ENCODE data around the gene VGF.

DNA sequence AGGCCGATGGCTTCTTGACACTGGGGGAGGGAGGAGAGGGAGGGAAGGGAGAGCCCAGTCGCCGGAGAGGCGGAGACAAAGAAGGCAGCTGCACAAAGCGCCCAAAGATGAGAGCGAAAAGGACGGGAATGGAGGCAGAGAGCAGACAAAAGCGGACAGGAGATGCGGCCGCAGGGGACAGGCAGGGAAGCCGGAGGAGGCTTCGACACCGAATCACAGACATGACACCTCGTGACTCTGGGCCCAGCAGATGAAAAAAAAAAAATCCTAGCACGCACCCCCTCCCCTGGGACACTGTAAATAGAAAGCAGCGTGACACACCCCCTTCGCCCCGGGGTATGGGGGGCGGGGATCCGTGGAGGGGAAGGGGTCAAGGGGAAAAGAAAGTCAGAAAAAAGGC lies 13.7 kb upstream of the VGF start:
- TF ChIP-seq, protein P1, sequence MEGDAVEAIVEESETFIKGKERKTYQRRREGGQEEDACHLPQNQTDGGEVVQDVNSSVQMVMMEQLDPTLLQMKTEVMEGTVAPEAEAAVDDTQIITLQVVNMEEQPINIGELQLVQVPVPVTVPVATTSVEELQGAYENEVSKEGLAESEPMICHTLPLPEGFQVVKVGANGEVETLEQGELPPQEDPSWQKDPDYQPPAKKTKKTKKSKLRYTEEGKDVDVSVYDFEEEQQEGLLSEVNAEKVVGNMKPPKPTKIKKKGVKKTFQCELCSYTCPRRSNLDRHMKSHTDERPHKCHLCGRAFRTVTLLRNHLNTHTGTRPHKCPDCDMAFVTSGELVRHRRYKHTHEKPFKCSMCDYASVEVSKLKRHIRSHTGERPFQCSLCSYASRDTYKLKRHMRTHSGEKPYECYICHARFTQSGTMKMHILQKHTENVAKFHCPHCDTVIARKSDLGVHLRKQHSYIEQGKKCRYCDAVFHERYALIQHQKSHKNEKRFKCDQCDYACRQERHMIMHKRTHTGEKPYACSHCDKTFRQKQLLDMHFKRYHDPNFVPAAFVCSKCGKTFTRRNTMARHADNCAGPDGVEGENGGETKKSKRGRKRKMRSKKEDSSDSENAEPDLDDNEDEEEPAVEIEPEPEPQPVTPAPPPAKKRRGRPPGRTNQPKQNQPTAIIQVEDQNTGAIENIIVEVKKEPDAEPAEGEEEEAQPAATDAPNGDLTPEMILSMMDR (IDR thresholded peaks at IDR 0.05), result no peak
- no peak for TF ChIP-seq POLR2A (IDR thresholded peaks at IDR 0.05)
